Endothelial cell of umbilical vein (primary cell): ENCODE data around the gene LCP1.

Experiments
- CTCF ChIP-seq, 2 donors: IDR thresholded peaks; 1 replicate in 1 of 2; 2 replicates in 1 of 2; pipeline ENCODE4 v1.5.1; 2011; ENCODE audit warnings: low read length in 2 of 2, mild to moderate bottlenecking in 2 of 2, moderate library complexity in 2 of 2, control low read depth in 1 of 2, inconsistent platforms in 1 of 2, low read depth in 1 of 2; ENCODE audit not compliant: insufficient read depth in 1 of 2; ENCODE audit errors: extremely low read depth in 1 of 2
- EZH2 ChIP-seq: IDR thresholded peaks from 2 replicates; pipeline ENCODE4 v1.6.1; 2012; ENCODE audit warnings: borderline replicate concordance, low read depth, mild to moderate bottlenecking, moderate library complexity, low read length, inconsistent platforms; ENCODE audit not compliant: severe bottlenecking
- FOS ChIP-seq: IDR thresholded peaks from 2 replicates; pipeline ENCODE4 v1.6.1; 2011; ENCODE audit warnings: mild to moderate bottlenecking, low read length, moderate library complexity, borderline replicate concordance; ENCODE audit not compliant: insufficient read depth
- JUN ChIP-seq: IDR thresholded peaks from 2 replicates; pipeline ENCODE4 v1.6.1; 2011; ENCODE audit warnings: borderline replicate concordance, low read depth; ENCODE audit not compliant: insufficient read length, insufficient read depth
- MAX ChIP-seq: IDR thresholded peaks from 2 replicates; pipeline ENCODE4 v1.6.1; 2011; ENCODE audit not compliant: insufficient read depth, insufficient read length
- MYC ChIP-seq: IDR thresholded peaks from one replicate; pipeline ENCODE4 v1.6.1; 2011; ENCODE audit warnings: mild to moderate bottlenecking, low read depth, low read length
- POLR2A ChIP-seq: IDR thresholded peaks from 2 replicates; pipeline ENCODE4 v1.6.1; 2012; ENCODE audit warnings: low read depth, mild to moderate bottlenecking, control low read depth, low read length
- POLR2AphosphoS5 ChIP-seq: IDR thresholded peaks from 2 replicates; pipeline ENCODE4 v1.6.1; 2012; ENCODE audit warnings: low read depth, mild to moderate bottlenecking, control low read depth, low read length, moderate library complexity; ENCODE audit not compliant: insufficient read depth

GRCh38 chr13:46097015-46097414, 85.0 kb downstream of the LCP1 start:
- TF ChIP-seq FOS (no peak), JUN (no peak), EZH2 (no peak), POLR2A (no peak), CTCF (IDR thresholded peaks at IDR 0.05; ENCODE audit: extremely low read depth in 1 of 2, insufficient read depth in 1 of 2, low read depth in 1 of 2, low read length in 2 of 2) (no peak), POLR2AphosphoS5 (no peak), MAX (no peak), MYC (no peak)
